K562 (cell line): ENCODE measurements around the gene TRIM65. TPM values are rescaled to one million over a fixed set of nuclear protein-coding genes. Genes with fewer than 3 reads are reported as not detected.

Experiments
- CEBPG ChIP-seq, 3 experiments: fragments of 200-800 bp in 1 of 3; sonication (Bioruptor generic) in 1 of 3; sonication (generic) in 1 of 3; formaldehyde crosslinking in 1 of 3; IDR thresholded peaks in 2 of 3; conservative IDR thresholded peaks in 1 of 3; 2 replicates each; pipeline versions ENCODE4 v1.6.1 to v1.8.0; 2016 to 2022; ENCODE audit warnings: missing compliant biosample characterization in 2 of 3, missing genetic modification characterization in 2 of 3, mild to moderate bottlenecking in 1 of 3, missing genetic modification reagents in 1 of 3
- ETS2 ChIP-seq: IDR thresholded peaks from 2 replicates; pipeline ENCODE4 v1.6.1; 2016; ENCODE audit warnings: borderline replicate concordance, missing genetic modification characterization, mild to moderate bottlenecking, moderate library complexity, missing compliant biosample characterization; ENCODE audit not compliant: poor library complexity, severe bottlenecking
- HEY1 ChIP-seq: fragments of 250-450 bp; sonication (Bioruptor Pico); IDR thresholded peaks from 2 replicates; pipeline ENCODE4 v1.5.0; 2020; ENCODE audit warnings: mild to moderate bottlenecking, moderate library complexity, borderline replicate concordance
- HSF4 ChIP-seq: fragments of 250-450 bp; sonication (Bioruptor Pico); IDR thresholded peaks from 2 replicates; pipeline ENCODE4 v2.1.2; 2022; ENCODE audit warnings: mild to moderate bottlenecking, moderate library complexity, borderline replicate concordance
- ILK ChIP-seq: fragments of 450-650 bp; IDR thresholded peaks from 2 replicates; pipeline ENCODE4 v1.6.1; 2016; ENCODE audit warnings: missing genetic modification characterization, low read depth, mild to moderate bottlenecking, missing compliant biosample characterization, moderate library complexity, borderline replicate concordance
- MYBL2 ChIP-seq, 2 experiments: fragments of 450-650 bp in 1 of 2; sonication (generic) in 1 of 2; formaldehyde crosslinking in 1 of 2; IDR thresholded peaks; 2 replicates each; pipeline versions ENCODE4 v1.6.1 to v1.8.1; 2017 to 2022; ENCODE audit warnings: borderline replicate concordance in 1 of 2, inconsistent platforms in 1 of 2, low read depth in 1 of 2, mild to moderate bottlenecking in 1 of 2, missing genetic modification reagents in 1 of 2, moderate library complexity in 1 of 2
- POLR3G ChIP-seq: IDR thresholded peaks from 2 replicates; pipeline ENCODE4 v1.6.1; 2011; ENCODE audit not compliant: insufficient read length, insufficient replicate concordance; ENCODE audit errors: extremely low read depth
- PURB ChIP-seq: sonication (generic); formaldehyde crosslinking; IDR thresholded peaks from 2 replicates; pipeline ENCODE4 v1.9.0; 2021; ENCODE audit warnings: low read depth, mild to moderate bottlenecking, missing genetic modification reagents
- XRCC3 ChIP-seq: fragments of 450-650 bp; IDR thresholded peaks from 2 replicates; pipeline ENCODE4 v1.6.1; 2017; ENCODE audit warnings: mild to moderate bottlenecking, moderate library complexity
- ZNF140 ChIP-seq: fragments of 250-450 bp; sonication (Bioruptor Pico); IDR thresholded peaks from 2 replicates; pipeline ENCODE4 v1.8.0; 2021; ENCODE audit warnings: moderate library complexity, mild to moderate bottlenecking, inconsistent platforms
- polyA plus RNA-seq, 8 experiments: library from polyadenylated mRNA; depleted of rRNA in 4 of 8; stranded (reverse) in 5 of 8; unstranded in 3 of 8; fragments of >200 nt; fragmentation: Nextera tagmentation in 2 of 8; fragmentation: Illumina TruSeq in 1 of 8; extraction: Ambion mirVana in 2 of 8; extraction: Trizol in 1 of 8; gene quantifications; 2 replicates each; pipeline versions ENCODE4 v1.2.1 to v1.2.3, GENCODE V29; 2011 to 2014; ENCODE audit warnings: inconsistent platforms in 1 of 8, missing spikeins in 1 of 8
- total RNA-seq, 7 experiments: library from RNA; depleted of rRNA in 6 of 7; stranded (reverse); fragments of >200 nt in 6 of 7; fragmentation: Illumina TruSeq in 2 of 7; extraction: Trizol in 2 of 7; gene quantifications; 2 replicates each; pipeline versions ENCODE4 v1.2.1 to v1.2.3, GENCODE V29; 2011 to 2021; ENCODE audit warnings: low replicate concordance in 1 of 7
- TF ChIP-seq, protein P1 (sequence below): fragments of 200-600 bp; sonication (generic); IDR thresholded peaks from one replicate; pipeline ENCODE4 v1.6.1; 2012; ENCODE audit warnings: mild to moderate bottlenecking, low read depth, low read length, inconsistent platforms
- TF ChIP-seq, protein P2 (sequence below): fragments of 450-650 bp; IDR thresholded peaks from 2 replicates; pipeline ENCODE4 v1.6.1; 2016; ENCODE audit warnings: borderline replicate concordance

TRIM65 gene
- total and polyA plus RNA-seq, 9 of the 15 experiments (the other 6 are each of a cell fraction or from before 2014, with no cell fraction given) = 2.8 to 45.7 (median 22.9) TPM

- no peak for TF ChIP-seq ETS2 (tag)
- no peak for TF ChIP-seq HSF4 (CRISPR knock-in tag)
- TF ChIP-seq CEBPG (CRISPR knock-in tag; IDR thresholded peaks at IDR 0.05) = no peak
- no peak for TF ChIP-seq CEBPG (tag; conservative IDR thresholded peaks at IDR 0.05 in 1 of 2, IDR thresholded peaks at IDR 0.05 in 1 of 2)
- no peak for TF ChIP-seq PURB (CRISPR knock-in tag)
- TF ChIP-seq POLR3G = no peak
- TF ChIP-seq MYBL2 (IDR thresholded peaks at IDR 0.05; ENCODE audit: low read depth) = no peak
- TF ChIP-seq MYBL2 (CRISPR knock-in tag; IDR thresholded peaks at IDR 0.05; ENCODE audit: borderline replicate concordance) = no peak
- TF ChIP-seq, protein P1, sequence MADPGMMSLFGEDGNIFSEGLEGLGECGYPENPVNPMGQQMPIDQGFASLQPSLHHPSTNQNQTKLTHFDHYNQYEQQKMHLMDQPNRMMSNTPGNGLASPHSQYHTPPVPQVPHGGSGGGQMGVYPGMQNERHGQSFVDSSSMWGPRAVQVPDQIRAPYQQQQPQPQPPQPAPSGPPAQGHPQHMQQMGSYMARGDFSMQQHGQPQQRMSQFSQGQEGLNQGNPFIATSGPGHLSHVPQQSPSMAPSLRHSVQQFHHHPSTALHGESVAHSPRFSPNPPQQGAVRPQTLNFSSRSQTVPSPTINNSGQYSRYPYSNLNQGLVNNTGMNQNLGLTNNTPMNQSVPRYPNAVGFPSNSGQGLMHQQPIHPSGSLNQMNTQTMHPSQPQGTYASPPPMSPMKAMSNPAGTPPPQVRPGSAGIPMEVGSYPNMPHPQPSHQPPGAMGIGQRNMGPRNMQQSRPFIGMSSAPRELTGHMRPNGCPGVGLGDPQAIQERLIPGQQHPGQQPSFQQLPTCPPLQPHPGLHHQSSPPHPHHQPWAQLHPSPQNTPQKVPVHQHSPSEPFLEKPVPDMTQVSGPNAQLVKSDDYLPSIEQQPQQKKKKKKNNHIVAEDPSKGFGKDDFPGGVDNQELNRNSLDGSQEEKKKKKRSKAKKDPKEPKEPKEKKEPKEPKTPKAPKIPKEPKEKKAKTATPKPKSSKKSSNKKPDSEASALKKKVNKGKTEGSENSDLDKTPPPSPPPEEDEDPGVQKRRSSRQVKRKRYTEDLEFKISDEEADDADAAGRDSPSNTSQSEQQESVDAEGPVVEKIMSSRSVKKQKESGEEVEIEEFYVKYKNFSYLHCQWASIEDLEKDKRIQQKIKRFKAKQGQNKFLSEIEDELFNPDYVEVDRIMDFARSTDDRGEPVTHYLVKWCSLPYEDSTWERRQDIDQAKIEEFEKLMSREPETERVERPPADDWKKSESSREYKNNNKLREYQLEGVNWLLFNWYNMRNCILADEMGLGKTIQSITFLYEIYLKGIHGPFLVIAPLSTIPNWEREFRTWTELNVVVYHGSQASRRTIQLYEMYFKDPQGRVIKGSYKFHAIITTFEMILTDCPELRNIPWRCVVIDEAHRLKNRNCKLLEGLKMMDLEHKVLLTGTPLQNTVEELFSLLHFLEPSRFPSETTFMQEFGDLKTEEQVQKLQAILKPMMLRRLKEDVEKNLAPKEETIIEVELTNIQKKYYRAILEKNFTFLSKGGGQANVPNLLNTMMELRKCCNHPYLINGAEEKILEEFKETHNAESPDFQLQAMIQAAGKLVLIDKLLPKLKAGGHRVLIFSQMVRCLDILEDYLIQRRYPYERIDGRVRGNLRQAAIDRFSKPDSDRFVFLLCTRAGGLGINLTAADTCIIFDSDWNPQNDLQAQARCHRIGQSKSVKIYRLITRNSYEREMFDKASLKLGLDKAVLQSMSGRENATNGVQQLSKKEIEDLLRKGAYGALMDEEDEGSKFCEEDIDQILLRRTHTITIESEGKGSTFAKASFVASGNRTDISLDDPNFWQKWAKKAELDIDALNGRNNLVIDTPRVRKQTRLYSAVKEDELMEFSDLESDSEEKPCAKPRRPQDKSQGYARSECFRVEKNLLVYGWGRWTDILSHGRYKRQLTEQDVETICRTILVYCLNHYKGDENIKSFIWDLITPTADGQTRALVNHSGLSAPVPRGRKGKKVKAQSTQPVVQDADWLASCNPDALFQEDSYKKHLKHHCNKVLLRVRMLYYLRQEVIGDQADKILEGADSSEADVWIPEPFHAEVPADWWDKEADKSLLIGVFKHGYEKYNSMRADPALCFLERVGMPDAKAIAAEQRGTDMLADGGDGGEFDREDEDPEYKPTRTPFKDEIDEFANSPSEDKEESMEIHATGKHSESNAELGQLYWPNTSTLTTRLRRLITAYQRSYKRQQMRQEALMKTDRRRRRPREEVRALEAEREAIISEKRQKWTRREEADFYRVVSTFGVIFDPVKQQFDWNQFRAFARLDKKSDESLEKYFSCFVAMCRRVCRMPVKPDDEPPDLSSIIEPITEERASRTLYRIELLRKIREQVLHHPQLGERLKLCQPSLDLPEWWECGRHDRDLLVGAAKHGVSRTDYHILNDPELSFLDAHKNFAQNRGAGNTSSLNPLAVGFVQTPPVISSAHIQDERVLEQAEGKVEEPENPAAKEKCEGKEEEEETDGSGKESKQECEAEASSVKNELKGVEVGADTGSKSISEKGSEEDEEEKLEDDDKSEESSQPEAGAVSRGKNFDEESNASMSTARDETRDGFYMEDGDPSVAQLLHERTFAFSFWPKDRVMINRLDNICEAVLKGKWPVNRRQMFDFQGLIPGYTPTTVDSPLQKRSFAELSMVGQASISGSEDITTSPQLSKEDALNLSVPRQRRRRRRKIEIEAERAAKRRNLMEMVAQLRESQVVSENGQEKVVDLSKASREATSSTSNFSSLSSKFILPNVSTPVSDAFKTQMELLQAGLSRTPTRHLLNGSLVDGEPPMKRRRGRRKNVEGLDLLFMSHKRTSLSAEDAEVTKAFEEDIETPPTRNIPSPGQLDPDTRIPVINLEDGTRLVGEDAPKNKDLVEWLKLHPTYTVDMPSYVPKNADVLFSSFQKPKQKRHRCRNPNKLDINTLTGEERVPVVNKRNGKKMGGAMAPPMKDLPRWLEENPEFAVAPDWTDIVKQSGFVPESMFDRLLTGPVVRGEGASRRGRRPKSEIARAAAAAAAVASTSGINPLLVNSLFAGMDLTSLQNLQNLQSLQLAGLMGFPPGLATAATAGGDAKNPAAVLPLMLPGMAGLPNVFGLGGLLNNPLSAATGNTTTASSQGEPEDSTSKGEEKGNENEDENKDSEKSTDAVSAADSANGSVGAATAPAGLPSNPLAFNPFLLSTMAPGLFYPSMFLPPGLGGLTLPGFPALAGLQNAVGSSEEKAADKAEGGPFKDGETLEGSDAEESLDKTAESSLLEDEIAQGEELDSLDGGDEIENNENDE = no peak
- no peak for TF ChIP-seq HEY1 (CRISPR knock-in tag)
- no peak for TF ChIP-seq ILK
- TF ChIP-seq, protein P2, sequence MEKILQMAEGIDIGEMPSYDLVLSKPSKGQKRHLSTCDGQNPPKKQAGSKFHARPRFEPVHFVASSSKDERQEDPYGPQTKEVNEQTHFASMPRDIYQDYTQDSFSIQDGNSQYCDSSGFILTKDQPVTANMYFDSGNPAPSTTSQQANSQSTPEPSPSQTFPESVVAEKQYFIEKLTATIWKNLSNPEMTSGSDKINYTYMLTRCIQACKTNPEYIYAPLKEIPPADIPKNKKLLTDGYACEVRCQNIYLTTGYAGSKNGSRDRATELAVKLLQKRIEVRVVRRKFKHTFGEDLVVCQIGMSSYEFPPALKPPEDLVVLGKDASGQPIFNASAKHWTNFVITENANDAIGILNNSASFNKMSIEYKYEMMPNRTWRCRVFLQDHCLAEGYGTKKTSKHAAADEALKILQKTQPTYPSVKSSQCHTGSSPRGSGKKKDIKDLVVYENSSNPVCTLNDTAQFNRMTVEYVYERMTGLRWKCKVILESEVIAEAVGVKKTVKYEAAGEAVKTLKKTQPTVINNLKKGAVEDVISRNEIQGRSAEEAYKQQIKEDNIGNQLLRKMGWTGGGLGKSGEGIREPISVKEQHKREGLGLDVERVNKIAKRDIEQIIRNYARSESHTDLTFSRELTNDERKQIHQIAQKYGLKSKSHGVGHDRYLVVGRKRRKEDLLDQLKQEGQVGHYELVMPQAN = no peak
- no peak for TF ChIP-seq XRCC3
- TF ChIP-seq ZNF140 = no peak
Observed at GRCh38 chr17:75896415-75897159, at the start of gene TRIM65 (continued).
